Measurements from ENCODE around the gene LENG1. TPM values are rescaled to one million over a fixed set of nuclear protein-coding genes. Genes with fewer than 3 reads are reported as not detected.
"Not testable (repeated sequence)": the region's sequence is repeated elsewhere in the genome, so short reads cannot be mapped to it uniquely, and the experiment has no call there.

Gene LENG1
- total RNA-seq (2012; rRNA removed) = 3.1 and 3.5 TPM in 2 replicates

- Histone ChIP-seq H3K9ac (ENCODE audit: low read depth, low read length) (peak within 1 kb of the TSS; percentile 90), H3K27me3 (ENCODE audit: control insufficient read depth, insufficient read depth, low read length) (no peaks in the 10 kb centered on the region), H3K36me3 (ENCODE audit: insufficient read depth, low read length) (peaks cover 26% of the 10 kb centered on the region), H3K4me3 (ENCODE audit: low read length) (peak within 1 kb of the TSS; percentile 86), H3K4me1 (ENCODE audit: control insufficient read depth, insufficient read depth, low read length) (peaks cover 30% of the 10 kb centered on the region), H3K9me3 (replicated peaks; ENCODE audit: low read length) (no peaks in the 10 kb centered on the region), H3K4me2 (ENCODE audit: low read length) (peak within 1 kb of the TSS; percentile 97)
Observed at GRCh38 chr19:54159352-54160181, at the start of gene LENG1. Gene LENG1, minus strand, starts transcription at chr19:54159721. Its CDS starts 26 bp downstream, at chr19:54159695.

- no peaks in the 10 kb centered on the region for H3K9me3 ChIP-seq (replicated peaks; ENCODE audit: low read length)
- H3K4me1 ChIP-seq (ENCODE audit: control insufficient read depth, insufficient read depth, low read length) = peaks cover 41% of the 10 kb centered on the region
- H3K36me3 ChIP-seq (ENCODE audit: insufficient read depth, low read length) = peaks cover 57% of the 10 kb centered on the region
- peak overlapping the region; percentile 14 for H3K9ac ChIP-seq (ENCODE audit: low read depth, low read length)
- peak overlapping the region; percentile 32 for H3K4me2 ChIP-seq (ENCODE audit: low read length)
- no peak overlapping the region for H3K4me3 ChIP-seq (ENCODE audit: low read length)
- H3K27me3 ChIP-seq (ENCODE audit: control insufficient read depth, insufficient read depth, low read length) = no peaks in the 10 kb centered on the region
Observed at GRCh38 chr19:54208784-54209057, 49.2 kb upstream of the LENG1 start.

GRCh38 chr19:54207983-54208783 lies 48.7 kb upstream of the LENG1 start:
- Histone ChIP-seq H3K9ac (ENCODE audit: low read depth, low read length) (peak overlapping the region; percentile 14), H3K36me3 (ENCODE audit: insufficient read depth, low read length) (peaks cover 62% of the 10 kb centered on the region), H3K4me1 (ENCODE audit: control insufficient read depth, insufficient read depth, low read length) (peaks cover 46% of the 10 kb centered on the region), H3K27me3 (ENCODE audit: control insufficient read depth, insufficient read depth, low read length) (no peaks in the 10 kb centered on the region), H3K9me3 (replicated peaks; ENCODE audit: low read length) (no peaks in the 10 kb centered on the region), H3K4me3 (ENCODE audit: low read length) (no peak overlapping the region), H3K4me2 (ENCODE audit: low read length) (no peak overlapping the region)

GRCh38 chr19:54207676-54207982 lies 48.1 kb upstream of the LENG1 start:
- Histone ChIP-seq H3K27me3 (ENCODE audit: control insufficient read depth, insufficient read depth, low read length) (no peaks in the 10 kb centered on the region), H3K4me1 (ENCODE audit: control insufficient read depth, insufficient read depth, low read length) (peaks cover 52% of the 10 kb centered on the region), H3K36me3 (ENCODE audit: insufficient read depth, low read length) (peaks cover 68% of the 10 kb centered on the region), H3K4me3 (ENCODE audit: low read length) (no peak overlapping the region), H3K4me2 (ENCODE audit: low read length) (no peak overlapping the region), H3K9ac (ENCODE audit: low read depth, low read length) (no peak overlapping the region), H3K9me3 (replicated peaks; ENCODE audit: low read length) (no peaks in the 10 kb centered on the region)

- Histone ChIP-seq H3K4me1 (ENCODE audit: control insufficient read depth, insufficient read depth, low read length) (peaks cover 56% of the 10 kb centered on the region), H3K36me3 (ENCODE audit: insufficient read depth, low read length) (peaks cover 72% of the 10 kb centered on the region)
- not testable (repeated sequence) for H3K9ac ChIP-seq (ENCODE audit: low read depth, low read length)
Observed at GRCh38 chr19:54207193-54207592, 47.7 kb upstream of the LENG1 start.

GRCh38 chr19:54206831-54207177 lies 47.3 kb upstream of the LENG1 start:
- H3K9ac ChIP-seq (ENCODE audit: low read depth, low read length) = no peak overlapping the region
- H3K4me2 ChIP-seq (ENCODE audit: low read length) = peak overlapping the region; percentile 16
- H3K4me3 ChIP-seq (ENCODE audit: low read length) = no peak overlapping the region
- H3K27me3 ChIP-seq (ENCODE audit: control insufficient read depth, insufficient read depth, low read length) = no peaks in the 10 kb centered on the region
- peaks cover 76% of the 10 kb centered on the region for H3K36me3 ChIP-seq (ENCODE audit: insufficient read depth, low read length)
- H3K9me3 ChIP-seq (replicated peaks; ENCODE audit: low read length) = no peaks in the 10 kb centered on the region
- peaks cover 59% of the 10 kb centered on the region for H3K4me1 ChIP-seq (ENCODE audit: control insufficient read depth, insufficient read depth, low read length)

More at GRCh38 chr19:54207193-54207592, 47.7 kb upstream of the LENG1 start:
- H3K9me3 ChIP-seq (replicated peaks; ENCODE audit: low read length); H3K4me2 ChIP-seq (ENCODE audit: low read length); H3K27me3 ChIP-seq (ENCODE audit: control insufficient read depth, insufficient read depth, low read length); H3K4me3 ChIP-seq (ENCODE audit: low read length): not testable (repeated sequence)

GRCh38 chr19:54206030-54206830 lies 46.7 kb upstream of the LENG1 start:
- Histone ChIP-seq H3K36me3 (ENCODE audit: insufficient read depth, low read length) (peaks cover 79% of the 10 kb centered on the region), H3K4me2 (ENCODE audit: low read length) (peak overlapping the region; percentile 16), H3K4me3 (ENCODE audit: low read length) (no peak overlapping the region), H3K9me3 (replicated peaks; ENCODE audit: low read length) (no peaks in the 10 kb centered on the region), H3K9ac (ENCODE audit: low read depth, low read length) (no peak overlapping the region), H3K27me3 (ENCODE audit: control insufficient read depth, insufficient read depth, low read length) (no peaks in the 10 kb centered on the region), H3K4me1 (ENCODE audit: control insufficient read depth, insufficient read depth, low read length) (peaks cover 59% of the 10 kb centered on the region)

GRCh38 chr19:54204767-54205468 lies 45.4 kb upstream of the LENG1 start:
- peak overlapping the region; percentile 26 for H3K4me3 ChIP-seq (ENCODE audit: low read length)
- no peaks in the 10 kb centered on the region for H3K27me3 ChIP-seq (ENCODE audit: control insufficient read depth, insufficient read depth, low read length)
- peak overlapping the region; percentile 95 for H3K9ac ChIP-seq (ENCODE audit: low read depth, low read length)
- H3K4me1 ChIP-seq (ENCODE audit: control insufficient read depth, insufficient read depth, low read length) = peaks cover 55% of the 10 kb centered on the region
- peak overlapping the region; percentile 94 for H3K4me2 ChIP-seq (ENCODE audit: low read length)
- H3K36me3 ChIP-seq (ENCODE audit: insufficient read depth, low read length) = peaks cover 77% of the 10 kb centered on the region
- H3K9me3 ChIP-seq (replicated peaks; ENCODE audit: low read length) = no peaks in the 10 kb centered on the region

- peak overlapping the region; percentile 95 for H3K9ac ChIP-seq (ENCODE audit: low read depth, low read length)
- no peaks in the 10 kb centered on the region for H3K27me3 ChIP-seq (ENCODE audit: control insufficient read depth, insufficient read depth, low read length)
- no peaks in the 10 kb centered on the region for H3K9me3 ChIP-seq (replicated peaks; ENCODE audit: low read length)
- peaks cover 38% of the 10 kb centered on the region for H3K4me1 ChIP-seq (ENCODE audit: control insufficient read depth, insufficient read depth, low read length)
- peak overlapping the region; percentile 83 for H3K4me3 ChIP-seq (ENCODE audit: low read length)
- H3K4me2 ChIP-seq (ENCODE audit: low read length) = peak overlapping the region; percentile 94
- peaks cover 72% of the 10 kb centered on the region for H3K36me3 ChIP-seq (ENCODE audit: insufficient read depth, low read length)
Observed at GRCh38 chr19:54203151-54203611, 43.7 kb upstream of the LENG1 start.

GRCh38 chr19:54201980-54202379 lies 42.5 kb upstream of the LENG1 start:
- Histone ChIP-seq H3K9me3 (replicated peaks; ENCODE audit: low read length) (no peaks in the 10 kb centered on the region), H3K9ac (ENCODE audit: low read depth, low read length) (peak overlapping the region; percentile 95), H3K4me3 (ENCODE audit: low read length) (peak overlapping the region; percentile 83), H3K27me3 (ENCODE audit: control insufficient read depth, insufficient read depth, low read length) (no peaks in the 10 kb centered on the region), H3K36me3 (ENCODE audit: insufficient read depth, low read length) (peaks cover 62% of the 10 kb centered on the region), H3K4me1 (ENCODE audit: control insufficient read depth, insufficient read depth, low read length) (peaks cover 30% of the 10 kb centered on the region), H3K4me2 (ENCODE audit: low read length) (peak overlapping the region; percentile 94)
